Tibial artery (tissue), 4 donors: ENCODE results near the gene CEMIP2.
A peak's percentile ranks its signal among the peaks of the same experiment; 100 is the strongest.

Experiments used
- DNase-seq, 2 donors: peaks; one replicate each; pipeline ENCODE4 v3.0.0-alpha.2; 2019
- H3K27ac ChIP-seq, 2 donors: fragments of 200-600 bp; sonication (generic) in 1 of 2; 1 replicate in 1 of 2; 2 replicates in 1 of 2; pipeline ENCODE4 v1.5.1; 2018 to 2019; ENCODE audit warnings: mild to moderate bottlenecking in 1 of 2
- H3K27me3 ChIP-seq, 2 donors: fragments of 200-600 bp; sonication (generic) in 1 of 2; one replicate each; pipeline versions ENCODE4 v1.5.1 to v1.6.0; 2016 to 2019
- H3K36me3 ChIP-seq, 3 donors: fragments of 200-600 bp; sonication (generic) in 2 of 3; one replicate each; pipeline ENCODE4 v1.5.1; 2016 to 2019; ENCODE audit warnings: mild to moderate bottlenecking in 2 of 3
- H3K4me1 ChIP-seq, 4 donors: fragments of 200-600 bp; sonication (generic) in 2 of 4; 1 replicate in 3 of 4; 2 replicates in 1 of 4; pipeline ENCODE4 v1.5.1; 2016 to 2019
- H3K4me3 ChIP-seq, 2 donors: fragments of 200-600 bp; sonication (generic) in 1 of 2; 1 replicate in 1 of 2; 2 replicates in 1 of 2; pipeline ENCODE4 v1.5.1; 2018 to 2019; ENCODE audit warnings: mild to moderate bottlenecking in 2 of 2
- H3K9me3 ChIP-seq, 3 donors: fragments of 200-600 bp; sonication (generic) in 1 of 3; one replicate each; pipeline ENCODE4 v1.5.1; 2016 to 2019
- intact Hi-C: fragments of 100-400 bp; cut with DNase I; formaldehyde crosslinking; loops from one replicate; pipeline ENCODE4 v1.15.0; 2023; ENCODE audit warnings: low total_unique reads
- TF ChIP-seq, protein P1 (sequence below), 2 experiments: fragments of 200-600 bp in 1 of 2; fragments of 450-650 bp in 1 of 2; IDR thresholded peaks; one replicate each; pipeline ENCODE4 v1.5.1; 2017 to 2019; ENCODE audit warnings: antibody characterized with exemption in 2 of 2, mild to moderate bottlenecking in 1 of 2, moderate library complexity in 1 of 2

Gene CEMIP2

DNA sequence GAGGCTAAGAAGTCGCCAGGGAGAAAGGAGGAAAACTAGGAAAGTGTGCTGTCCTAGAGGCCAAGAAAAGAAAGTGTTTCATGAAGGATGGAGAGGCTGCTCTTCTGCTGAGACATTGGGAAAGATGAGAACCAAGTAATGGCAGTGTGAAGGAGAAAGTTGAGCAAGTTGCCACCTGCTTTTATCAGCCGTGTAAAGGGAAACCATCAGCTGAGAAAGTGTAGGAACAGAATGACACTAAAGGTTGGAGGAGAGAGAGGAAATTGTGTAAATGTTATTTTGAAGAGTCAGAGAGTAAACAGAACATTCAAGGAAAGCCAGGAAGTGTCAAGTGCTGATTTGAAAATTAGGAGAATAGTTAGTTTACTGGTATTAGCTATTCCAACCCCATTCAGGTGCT lies 125.0 kb downstream of the CEMIP2 start:
- Histone ChIP-seq H3K27ac (no peak overlapping the region), H3K27me3 (no peaks in the 10 kb centered on the region), H3K4me1 (peaks cover 0 to 10% (median 0%) of the 10 kb centered on the region in 4 donors), H3K36me3 (no peaks in the 10 kb centered on the region), H3K4me3 (no peak overlapping the region), H3K9me3 (no peaks in the 10 kb centered on the region)
- intact Hi-C loops: no loop called here
- DNase-seq: no peak
- TF ChIP-seq, protein P1, sequence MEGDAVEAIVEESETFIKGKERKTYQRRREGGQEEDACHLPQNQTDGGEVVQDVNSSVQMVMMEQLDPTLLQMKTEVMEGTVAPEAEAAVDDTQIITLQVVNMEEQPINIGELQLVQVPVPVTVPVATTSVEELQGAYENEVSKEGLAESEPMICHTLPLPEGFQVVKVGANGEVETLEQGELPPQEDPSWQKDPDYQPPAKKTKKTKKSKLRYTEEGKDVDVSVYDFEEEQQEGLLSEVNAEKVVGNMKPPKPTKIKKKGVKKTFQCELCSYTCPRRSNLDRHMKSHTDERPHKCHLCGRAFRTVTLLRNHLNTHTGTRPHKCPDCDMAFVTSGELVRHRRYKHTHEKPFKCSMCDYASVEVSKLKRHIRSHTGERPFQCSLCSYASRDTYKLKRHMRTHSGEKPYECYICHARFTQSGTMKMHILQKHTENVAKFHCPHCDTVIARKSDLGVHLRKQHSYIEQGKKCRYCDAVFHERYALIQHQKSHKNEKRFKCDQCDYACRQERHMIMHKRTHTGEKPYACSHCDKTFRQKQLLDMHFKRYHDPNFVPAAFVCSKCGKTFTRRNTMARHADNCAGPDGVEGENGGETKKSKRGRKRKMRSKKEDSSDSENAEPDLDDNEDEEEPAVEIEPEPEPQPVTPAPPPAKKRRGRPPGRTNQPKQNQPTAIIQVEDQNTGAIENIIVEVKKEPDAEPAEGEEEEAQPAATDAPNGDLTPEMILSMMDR (IDR thresholded peaks at IDR 0.05): no peak

DNA sequence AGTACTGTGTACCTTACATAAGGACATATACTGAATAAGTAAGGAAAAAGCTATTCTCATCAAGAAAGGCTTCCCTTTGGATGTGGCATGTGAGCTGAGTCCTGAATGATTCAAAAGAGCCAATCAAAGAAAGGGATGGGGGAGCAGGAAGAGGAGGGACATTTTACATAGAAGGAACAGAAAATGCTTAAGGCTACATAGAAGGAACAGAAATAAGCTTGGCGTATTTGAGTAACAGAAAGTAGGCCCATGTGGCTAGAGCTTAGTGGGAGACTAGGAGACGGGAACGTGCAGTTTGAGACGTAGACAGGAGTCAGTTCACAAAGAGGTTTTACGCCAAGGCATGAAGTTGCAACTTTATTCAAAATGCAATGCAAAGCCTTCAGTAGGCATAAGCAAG lies 126.3 kb downstream of the CEMIP2 start:
- Histone ChIP-seq H3K4me1 (peaks cover 0 to 2% (median 0%) of the 10 kb centered on the region in 4 donors), H3K9me3 (no peaks in the 10 kb centered on the region), H3K36me3 (no peaks in the 10 kb centered on the region), H3K27ac (no peak overlapping the region), H3K27me3 (no peaks in the 10 kb centered on the region), H3K4me3 (no peak overlapping the region)
- TF ChIP-seq, protein P1 (IDR thresholded peaks at IDR 0.05): no peak
- intact Hi-C loops: no loop called here
- no peak for DNase-seq

DNA sequence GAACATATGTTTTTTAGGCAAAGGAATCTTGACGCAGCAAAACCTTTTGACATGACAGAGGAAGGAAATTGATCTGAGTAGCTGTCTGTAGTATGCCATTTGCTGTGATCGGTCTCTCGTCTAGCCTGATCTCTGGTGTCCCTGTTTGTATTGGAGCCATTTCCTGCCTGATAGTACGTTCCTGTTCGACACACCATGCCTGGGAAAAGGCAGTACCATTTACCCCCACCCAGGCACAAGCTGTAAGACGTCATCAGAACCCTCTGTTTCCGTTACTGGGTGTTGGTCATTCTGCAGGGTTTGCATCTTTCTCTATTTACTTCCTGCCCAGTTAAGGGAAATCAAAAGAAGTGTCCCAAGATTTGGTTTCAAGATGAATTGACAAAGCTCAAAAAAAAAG lies 129.7 kb downstream of the CEMIP2 start:
- no peaks in the 10 kb centered on the region for H3K27me3 ChIP-seq
- no peaks in the 10 kb centered on the region for H3K4me1 ChIP-seq
- DNase-seq: peak; percentile 53 to 64
- TF ChIP-seq, protein P1 (IDR thresholded peaks at IDR 0.05): no peak
- H3K9me3 ChIP-seq: no peaks in the 10 kb centered on the region
- no peaks in the 10 kb centered on the region for H3K36me3 ChIP-seq
- intact Hi-C loops: no loop called here
- H3K27ac ChIP-seq: no peak overlapping the region
- no peak overlapping the region for H3K4me3 ChIP-seq

DNA sequence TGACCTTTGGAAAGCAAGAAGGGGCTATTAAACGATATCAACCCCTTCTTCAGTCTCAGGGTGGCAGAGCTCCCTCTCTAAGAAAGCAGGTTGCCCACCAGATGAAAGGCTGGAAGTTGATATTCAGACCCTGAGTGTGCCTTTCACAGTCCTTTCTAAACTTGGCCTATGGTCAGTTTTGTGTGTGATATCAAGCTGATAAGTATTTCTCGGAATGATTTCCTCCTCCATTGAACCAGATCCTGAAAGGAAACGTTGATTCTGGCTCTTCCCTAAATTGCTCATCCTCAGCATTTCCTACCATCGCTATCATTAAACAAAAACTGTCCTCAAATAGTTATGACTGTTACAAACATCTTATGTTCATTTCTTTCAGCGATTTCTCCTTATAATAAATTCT lies 130.4 kb downstream of the CEMIP2 start:
- no peaks in the 10 kb centered on the region for H3K4me1 ChIP-seq
- TF ChIP-seq, protein P1 (IDR thresholded peaks at IDR 0.05): no peak
- intact Hi-C loops: no loop called here
- no peaks in the 10 kb centered on the region for H3K36me3 ChIP-seq
- no peaks in the 10 kb centered on the region for H3K27me3 ChIP-seq
- no peaks in the 10 kb centered on the region for H3K9me3 ChIP-seq
- no peak for DNase-seq
- H3K4me3 ChIP-seq: no peak overlapping the region
- H3K27ac ChIP-seq: no peak overlapping the region

DNA sequence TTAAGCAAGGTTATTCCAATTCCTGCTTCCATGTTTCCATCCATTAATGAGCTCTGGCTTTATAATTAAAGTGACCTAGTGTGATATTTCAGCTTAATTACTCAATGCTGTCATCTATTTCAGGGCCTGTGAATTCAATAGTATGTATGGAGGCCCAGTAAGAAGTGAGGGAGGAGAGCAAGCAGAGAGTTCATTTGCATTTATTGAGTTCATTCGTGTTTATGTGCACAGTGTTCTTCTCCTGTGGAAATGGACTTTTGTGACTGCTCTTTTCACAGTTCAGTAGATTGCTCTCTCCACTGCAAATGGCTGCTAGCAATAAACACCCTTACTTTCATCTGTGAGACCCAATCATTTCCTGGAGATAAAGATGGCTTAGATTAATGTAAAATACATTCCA lies 130.9 kb downstream of the CEMIP2 start:
- H3K27ac ChIP-seq: no peak overlapping the region
- no peak for DNase-seq
- H3K4me3 ChIP-seq: no peak overlapping the region
- no peaks in the 10 kb centered on the region for H3K27me3 ChIP-seq
- no peaks in the 10 kb centered on the region for H3K9me3 ChIP-seq
- no peaks in the 10 kb centered on the region for H3K36me3 ChIP-seq
- H3K4me1 ChIP-seq: no peaks in the 10 kb centered on the region
- intact Hi-C loops: no loop called here
- TF ChIP-seq, protein P1 (IDR thresholded peaks at IDR 0.05): no peak
